ENCODE data around the gene FAM171A1.
"Not testable (repeated sequence)": the region's sequence is repeated elsewhere in the genome, so short reads cannot be mapped to it uniquely, and the experiment has no call there.

The FAM171A1 gene

DNA sequence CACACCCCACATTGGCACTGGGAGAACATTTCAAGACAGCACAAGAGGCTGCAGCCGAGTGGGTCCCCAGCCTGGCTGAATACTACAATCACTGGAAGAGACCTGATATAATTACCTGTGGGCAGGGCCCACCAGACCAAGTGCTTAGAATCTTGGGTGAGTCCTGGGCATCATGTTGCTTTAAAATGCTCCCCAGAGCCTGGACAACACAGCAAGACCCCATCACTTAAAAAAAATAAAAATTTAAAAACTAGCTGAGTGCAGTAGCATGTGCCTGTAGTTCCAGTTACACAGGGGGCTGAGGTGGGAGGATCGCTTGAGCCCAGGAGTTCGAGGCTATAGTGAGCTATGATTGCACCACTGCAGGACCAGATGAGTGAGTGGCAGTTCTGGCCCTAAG, 28.1 kb downstream of the FAM171A1 start:
- DNase-seq: no peak

DNA sequence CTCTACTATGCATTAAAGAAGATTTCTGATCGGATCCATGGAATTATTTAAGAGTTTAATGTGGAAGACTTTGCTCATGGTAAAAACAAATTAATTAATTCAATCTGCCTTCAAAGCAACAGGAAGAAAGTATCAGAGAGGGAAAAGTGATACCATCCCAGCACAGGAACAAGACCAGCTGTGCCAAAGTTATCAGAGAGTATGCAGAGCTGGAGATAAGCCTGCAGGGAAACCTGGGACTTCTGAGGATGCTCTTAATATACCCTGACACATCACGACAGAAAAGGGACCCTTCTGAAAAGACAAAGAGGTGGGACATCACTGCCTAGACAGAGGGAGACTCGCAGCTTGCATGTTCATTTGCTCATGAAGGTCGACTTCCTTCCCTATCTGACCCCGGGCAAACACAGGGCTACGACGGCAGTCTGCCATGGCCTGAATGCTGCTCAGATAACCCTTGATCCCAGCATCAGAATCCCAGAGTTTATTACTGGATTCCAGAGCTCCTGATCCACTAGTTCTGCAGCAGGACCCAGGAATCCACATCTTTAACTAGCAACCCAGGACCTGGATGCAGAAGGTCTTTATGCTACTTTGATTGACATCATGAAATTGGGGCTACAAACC, 29.5 kb downstream of the FAM171A1 start:
- no peak for DNase-seq

DNA sequence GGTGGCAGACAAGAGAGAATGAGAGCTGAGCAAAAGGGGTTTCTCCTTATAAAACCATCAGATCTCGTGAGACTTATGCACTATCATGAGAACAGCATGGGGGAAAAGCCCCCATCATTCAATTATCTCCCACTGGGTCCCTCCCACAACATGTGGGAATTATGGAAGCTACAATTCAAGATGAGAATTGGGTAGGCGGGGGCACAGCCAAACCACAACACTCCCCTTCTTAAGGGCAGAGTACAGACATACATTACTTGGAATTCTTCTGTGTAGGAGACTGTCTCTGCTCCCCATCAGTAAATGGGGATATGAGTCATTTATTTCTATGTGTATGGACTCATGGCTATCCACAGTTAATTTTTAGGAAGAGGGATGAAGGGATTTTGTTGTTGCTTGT, 31.2 kb downstream of the FAM171A1 start:
- no peak for DNase-seq

DNA sequence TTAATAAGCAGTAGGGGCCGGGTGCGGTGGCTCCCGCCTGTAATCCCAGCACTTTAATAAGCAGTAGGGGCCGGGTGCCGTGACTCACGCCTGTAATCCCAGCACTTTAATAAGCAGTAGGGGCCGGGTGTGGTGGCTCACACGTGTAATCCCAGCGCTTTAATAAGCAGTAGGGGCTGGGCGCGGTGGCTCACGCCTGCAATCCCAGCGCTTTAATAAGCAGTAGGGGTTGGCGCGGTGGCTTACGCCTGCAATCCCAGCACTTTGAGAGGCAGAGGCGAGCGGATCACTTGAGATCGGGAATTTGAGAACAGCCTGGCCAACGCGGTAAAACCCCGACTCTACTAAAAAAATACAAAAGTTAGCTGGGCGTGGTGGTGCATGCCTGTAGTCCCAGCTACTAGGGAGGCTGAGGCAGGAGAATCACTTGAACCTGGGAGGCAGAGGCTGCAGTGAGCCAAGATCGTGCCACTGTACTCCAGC, 33.6 kb downstream of the FAM171A1 start:
- DNase-seq: not testable (repeated sequence)

DNA sequence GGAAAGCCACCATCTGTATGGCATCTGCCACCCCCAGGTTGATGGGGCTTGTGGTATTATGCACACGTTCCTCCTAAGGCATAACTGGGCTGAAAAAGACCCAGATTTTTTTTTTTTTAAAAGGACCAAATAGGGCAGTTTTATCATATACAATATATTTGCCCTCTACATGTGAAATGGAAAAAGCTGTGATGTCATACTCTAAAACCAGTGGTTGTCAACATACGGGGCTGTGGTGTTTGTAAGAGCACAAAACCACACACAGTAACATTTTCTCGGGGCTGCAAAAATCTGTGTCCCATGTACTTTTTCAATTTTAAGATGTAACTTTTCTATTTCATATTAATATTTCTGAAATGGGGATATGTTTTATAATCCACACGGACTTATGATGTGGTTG, 34.9 kb downstream of the FAM171A1 start:
- DNase-seq: no peak

DNA sequence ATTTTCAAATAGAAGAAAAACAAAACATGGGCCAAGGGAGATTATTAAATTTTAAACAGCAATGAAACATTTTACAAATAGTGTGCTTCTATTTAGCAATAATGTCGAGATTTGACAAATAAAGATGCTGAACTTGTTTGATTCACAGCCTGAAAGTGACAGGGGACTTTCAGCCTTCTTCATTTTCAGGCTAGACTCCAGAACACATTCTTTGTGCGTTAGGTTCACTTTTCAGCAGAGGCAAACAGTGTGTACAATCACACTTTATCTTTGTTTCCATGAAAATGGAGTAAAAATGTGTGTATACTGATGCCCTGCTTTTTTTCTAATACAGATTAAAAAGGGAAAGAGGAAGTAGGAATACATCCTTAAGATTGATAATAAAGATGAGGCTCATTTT, 35.6 kb downstream of the FAM171A1 start:
- DNase-seq: no peak

DNA sequence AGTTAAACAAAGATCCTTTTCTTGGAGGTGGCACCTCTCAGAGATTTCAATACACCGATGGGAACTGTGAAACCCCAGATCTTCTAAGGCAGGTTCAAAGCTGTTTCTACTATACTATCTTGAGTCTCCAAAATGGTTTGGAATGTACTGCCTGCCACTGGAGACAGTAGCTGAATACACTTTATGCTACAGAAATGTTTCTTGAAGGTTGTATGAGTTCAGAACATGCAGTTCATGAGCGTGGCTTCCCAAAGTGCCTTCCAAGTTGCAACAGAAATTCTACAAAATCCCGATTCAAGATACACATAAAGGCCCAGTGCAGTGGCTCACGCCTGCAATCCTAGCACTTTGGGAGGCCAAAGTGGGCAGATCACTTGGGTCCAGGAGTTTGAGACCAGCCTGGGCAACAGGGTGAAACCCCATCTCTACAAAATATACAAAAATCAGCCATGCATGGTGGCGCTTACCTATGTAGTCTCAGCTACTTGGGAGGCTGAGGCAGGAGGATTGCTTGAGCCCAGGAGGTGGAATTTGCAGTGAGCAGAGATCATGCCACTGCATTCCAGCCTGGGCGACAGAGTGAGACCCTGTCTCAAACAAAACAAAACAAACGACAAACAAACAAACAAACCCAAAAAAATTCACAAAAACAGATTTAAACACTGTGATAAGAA, 36.3 kb downstream of the FAM171A1 start:
- no peak for DNase-seq

DNA sequence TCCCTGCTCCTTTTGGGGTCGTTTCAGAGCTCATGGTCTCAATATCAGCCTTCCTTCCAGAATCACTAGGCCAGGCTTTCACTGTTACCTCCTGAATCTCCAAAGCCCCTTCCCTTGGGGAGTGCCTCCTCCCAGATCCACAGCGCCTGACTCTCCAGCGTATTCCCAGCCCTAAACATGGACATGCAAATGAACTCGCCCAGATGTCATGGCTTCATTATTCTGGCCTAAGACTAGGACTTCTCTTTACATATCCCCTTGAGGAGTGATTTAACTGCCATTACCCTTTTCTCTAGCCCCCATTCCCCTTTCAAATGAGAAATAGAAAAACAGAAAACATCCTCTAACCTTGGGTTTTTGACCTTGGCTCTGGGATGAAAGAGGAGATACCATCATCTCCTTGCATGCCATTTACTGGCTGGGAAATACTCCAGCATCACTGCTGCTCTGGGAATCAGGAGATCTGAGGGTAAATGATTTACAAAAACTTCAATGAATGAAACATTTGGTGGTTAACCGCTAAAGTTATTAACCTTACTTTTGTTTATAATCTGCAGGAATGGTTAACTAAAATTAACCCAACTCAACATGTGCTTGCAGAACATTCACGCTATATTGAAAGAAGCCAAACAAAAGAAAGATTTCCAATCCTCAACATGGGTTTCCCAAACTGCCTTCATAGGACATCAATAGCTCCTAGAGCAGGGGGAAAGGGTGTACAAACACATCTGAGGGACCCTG, 37.0 kb downstream of the FAM171A1 start:
- no peak for DNase-seq

DNA sequence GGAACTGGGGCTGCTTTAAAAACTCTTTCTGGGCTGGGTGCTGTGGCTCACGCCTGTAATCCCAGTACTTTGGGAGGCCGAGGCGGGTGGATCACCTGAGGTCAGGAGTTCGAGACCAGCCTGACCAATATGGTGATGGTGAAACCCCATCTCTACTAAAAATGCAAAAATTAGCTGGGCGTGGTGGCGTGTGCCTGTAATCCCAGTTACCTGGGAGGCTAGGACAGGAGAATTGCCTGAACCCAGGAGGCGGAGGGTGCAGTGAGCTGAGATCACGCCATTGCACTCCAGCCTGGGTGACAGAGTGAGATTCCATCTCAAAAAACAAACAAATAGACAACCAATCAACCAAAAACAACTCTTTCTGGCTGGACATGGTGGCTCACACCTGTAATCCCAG, 37.9 kb downstream of the FAM171A1 start:
- not testable (repeated sequence) for DNase-seq

DNA sequence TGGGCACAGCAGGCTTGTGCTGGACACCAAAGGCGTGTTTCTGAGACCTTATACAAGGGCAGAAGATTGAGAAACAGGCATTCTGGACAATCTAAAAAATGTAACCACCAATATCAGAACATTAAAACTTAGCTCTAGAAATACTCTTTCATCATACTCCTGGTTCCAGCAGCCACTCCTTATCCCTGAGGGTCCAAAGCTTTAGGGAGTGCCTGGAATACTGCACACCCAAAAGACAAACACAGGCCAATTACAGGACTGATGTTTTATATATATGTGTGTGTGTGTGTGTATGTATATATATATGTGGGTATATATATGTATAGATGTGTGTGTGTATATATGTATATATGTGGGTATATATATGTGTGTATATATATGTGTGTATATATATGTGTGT, 39.6 kb downstream of the FAM171A1 start:
- no peak for DNase-seq

DNA sequence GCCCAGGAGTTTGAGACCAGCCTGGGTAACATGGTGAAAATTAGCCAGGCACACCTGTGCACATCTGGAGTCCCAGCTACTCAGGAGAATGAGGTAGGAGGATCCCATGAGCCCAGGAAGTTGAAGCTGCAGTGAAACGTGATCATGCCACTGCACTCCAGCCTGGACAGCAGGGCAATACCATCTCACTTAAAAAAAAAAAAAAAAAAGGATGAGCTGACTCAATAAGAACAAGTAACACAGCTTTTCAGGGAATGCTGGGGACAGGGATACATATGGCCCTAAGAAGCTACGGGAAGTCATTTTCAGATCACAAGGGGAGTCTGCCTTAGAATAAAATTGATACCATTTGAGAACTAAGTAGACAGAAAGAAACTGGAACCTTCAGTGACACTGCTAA, 41.7 kb downstream of the FAM171A1 start:
- DNase-seq: no peak

DNA sequence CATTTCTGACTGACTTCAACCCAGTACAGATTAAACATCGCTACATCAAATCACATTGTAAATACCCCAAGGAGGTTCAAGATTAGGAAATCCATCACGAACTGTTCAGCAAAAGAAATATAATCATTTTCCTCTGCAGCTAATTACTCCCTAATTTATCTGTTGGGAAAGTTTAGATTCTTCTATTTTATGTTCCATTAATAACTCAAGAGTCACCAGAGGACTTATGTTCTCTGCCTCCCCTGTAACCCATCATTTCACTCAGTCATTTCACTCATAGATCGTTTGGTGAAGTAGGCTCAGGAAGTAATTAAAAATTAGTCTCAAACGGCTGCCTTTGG, 45.2 kb downstream of the FAM171A1 start:
- DNase-seq: no peak

DNA sequence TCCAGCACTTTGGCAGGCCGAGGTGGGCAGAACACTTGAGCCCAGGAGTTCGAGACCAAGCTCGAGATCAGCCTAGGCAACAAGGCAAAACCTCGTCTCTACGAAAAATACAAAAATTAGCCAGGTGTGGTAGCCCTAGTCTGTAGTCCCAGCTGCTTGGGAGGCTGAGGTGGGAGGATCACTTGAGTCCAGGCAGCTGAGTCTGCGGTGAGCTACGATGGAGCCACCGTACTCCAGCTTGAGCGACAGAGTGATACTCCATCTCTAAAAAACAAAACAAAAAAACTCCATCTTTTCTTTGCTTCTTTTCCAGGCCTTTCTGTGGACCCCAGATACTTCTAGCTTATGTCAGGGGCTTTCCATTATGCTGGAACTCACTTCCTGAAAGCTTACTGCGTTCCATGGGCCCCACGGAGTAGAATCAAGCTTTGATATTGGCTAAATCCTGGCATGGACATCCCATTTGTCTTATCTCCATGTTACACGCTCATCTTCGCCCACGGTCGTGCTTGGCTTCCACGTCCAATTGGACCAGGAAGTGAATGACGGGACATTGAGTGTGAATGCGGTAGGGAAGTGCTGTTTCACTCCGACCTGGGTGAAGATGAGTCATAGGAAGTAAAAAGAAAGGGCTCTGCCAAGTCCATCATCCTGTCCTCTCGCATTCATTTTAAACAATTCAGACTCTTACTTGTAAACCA, 45.7 kb downstream of the FAM171A1 start:
- DNase-seq: no peak

DNA sequence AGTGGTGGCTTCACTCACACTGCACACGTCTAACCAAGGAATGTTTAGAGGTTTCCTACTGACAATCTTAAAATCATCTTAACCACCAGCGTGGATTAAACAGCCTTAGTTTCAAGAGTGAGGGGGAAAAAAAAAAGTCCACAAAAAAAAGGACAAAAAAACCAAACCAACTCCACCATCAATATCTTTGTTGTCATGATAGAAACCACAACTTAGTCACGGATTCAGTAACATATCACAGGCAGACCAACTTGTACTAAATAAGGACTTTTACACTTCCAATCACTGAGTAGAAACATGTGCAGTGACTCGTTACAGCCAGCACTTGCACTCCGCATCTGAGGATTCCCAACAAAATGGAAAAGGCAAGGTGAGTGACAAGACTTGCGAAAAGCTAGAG, 46.5 kb downstream of the FAM171A1 start:
- DNase-seq: no peak

DNA sequence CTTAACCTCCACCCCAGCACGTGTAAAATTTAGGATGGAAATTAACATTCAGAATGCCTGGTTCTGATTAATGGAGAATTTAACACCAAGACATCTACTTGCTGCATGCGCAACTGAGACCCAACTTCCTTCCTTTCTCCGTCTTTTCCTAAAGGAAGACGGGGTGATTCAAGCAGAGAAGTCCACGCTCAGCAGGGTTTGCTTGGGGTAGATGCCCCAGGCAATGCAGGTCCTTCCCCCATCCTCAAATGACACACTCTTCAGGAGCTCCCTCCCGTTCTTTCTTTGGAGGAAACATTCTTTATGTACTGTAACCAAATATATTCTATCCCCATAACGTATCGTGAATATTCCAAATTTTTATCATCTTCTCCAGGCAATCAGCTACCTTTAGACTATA, 47.0 kb downstream of the FAM171A1 start:
- no peak for DNase-seq

DNA sequence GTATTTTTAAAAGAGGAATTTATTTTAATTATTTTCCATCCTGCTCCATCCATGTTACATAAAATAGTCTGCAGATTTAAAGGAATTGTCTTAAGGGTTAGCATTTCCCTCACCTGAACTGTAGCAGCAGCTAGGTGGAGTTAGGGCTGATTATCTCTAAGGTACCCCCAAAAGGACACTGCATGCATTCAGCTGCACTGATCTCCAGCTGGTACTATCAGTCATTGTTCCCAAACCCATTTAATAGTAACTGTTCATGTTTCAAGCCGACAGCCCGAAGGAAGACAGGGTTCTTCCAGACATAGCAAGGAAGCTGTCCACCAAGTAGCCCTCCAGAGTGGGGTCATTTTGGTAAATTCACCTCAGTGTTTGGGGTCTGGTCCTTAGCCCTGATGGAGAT, 48.7 kb downstream of the FAM171A1 start:
- no peak for DNase-seq

DNA sequence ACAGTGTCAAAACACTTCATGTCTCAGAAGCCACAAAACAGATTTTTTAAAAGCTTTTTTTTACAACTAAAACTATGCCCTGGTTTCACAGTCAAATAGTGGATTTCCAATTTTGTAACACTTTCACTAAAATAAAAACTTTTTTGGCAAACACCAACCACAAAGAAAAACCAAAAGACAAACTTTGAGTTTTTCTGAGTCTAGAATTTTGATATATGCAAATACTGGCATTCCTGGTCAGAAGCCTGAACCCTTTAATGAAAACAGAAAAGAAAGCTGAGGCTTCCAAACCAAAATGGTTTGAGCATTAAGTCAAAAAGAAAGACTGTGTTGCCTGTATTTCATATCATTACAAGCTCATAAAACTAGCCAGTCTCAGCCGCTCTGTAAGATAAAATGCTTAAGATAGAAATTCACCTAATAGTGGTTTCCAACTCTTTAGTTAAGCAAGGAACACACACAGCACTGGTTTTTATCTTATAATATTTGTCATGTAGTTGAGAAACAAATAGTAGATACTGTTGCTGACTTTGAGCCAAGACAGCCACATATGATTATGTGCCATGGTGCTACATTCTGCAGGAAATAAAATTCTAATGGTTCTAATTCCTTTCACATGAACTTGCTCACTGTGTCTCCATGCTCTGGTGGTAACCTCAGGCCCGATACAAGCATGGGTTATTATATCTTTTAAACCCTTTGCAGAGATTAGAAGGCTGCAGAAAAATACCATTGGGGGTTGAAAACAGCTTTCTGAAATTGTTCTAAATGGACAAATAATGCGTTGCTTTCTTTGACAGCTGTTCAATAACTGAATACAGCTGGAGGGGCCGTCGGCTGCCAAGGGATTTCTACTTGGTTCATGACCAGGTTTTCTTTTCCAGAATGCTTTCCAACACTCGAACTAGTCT, 49.4 kb downstream of the FAM171A1 start:
- DNase-seq: no peak

DNA sequence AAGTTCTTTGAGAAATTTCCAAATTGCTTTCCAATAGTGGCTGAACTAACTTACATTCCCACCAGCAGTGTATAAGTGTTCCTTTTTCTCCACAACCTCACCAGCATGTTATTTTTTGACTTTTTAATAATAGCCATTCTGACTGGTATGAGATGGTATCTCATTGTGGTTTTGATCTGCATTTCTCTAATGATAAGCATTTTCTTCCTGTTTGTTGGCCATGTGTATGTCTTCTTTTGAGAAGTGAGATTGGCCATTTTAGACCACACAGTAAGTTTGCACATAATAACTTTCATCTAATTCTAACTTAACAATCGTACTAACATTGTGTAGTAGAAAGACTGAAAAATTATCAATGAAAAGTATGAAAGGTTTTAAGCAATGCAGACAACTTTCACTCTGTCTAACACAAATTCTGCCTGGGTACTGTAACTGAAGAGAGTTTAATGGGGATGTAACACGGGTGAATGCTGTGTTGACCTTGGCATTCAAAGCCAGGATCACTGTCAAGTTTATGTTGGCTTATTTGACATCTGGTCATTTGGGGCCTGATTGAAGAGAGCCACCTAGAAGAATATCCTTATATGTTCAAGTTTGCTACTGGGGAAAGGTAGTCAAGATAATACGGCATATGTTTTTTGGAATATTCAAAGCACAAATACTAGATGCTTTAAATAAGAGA, 50.4 kb downstream of the FAM171A1 start:
- no peak for DNase-seq

DNA sequence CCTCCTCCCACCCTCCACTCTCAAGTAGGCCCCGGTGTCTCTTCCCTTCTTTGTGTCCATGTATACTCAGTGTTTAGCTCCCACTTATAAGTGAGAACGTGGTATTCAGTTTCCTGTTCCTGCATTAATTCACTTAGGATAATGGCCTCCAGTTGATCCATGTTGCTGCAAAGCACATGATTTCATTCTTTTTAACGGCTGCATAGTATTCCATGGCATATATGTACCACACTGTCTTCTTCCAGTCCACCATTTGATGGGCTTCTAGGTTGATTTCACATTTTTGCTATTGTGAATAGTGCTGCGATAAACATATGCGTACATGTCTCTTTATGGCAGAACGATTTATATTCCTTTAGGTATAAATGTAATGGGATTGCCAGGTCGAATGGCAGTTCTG, 51.0 kb downstream of the FAM171A1 start:
- DNase-seq: no peak

DNA sequence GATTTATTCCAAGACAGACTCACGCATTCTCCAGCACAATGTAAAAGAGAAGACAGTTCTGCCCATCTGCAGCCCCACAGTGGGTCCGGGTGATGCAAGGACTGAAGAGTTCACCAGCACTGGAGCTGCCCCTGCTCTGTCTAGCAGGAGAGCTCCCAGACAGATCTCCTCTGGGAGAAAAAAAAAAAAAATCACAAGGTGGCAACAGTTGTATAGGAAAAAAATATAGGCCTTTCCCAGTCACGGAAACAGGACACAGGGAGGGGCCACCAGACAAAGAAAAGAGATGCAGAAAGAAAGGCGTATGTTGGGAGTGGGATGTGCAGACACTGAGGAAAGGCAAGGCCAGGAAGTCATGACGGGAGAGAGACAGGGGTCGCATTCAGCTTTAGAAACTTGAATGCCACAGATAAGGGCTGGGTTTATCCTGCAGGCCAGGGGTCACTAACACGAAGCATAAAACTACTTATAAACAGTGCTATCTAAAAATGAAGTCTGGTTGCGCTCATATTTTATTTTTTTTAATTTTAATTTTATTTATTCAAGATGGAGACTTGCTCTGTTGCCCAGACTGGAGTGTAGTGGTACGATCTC, 54.1 kb downstream of the FAM171A1 start:
- no peak for DNase-seq

DNA sequence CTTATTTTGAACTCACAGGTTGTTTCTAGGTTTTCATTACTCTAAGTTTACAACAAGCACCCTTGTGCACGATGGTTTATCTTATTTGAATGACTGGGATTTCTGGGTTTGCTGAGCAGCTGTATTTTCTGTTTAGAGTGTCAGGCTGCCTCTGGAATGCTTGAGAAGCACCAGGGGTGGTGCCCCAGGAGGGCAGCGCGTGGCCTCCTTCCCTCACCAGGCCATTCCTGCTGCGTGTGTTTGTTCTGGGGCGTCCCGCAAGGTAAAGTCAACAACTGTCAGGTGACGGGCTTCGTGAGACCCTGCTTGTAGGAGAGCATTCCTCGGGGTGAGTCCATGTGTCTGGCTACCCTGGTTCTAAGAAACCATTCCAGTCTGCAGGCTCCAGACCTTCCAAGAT, 54.9 kb downstream of the FAM171A1 start:
- no peak for DNase-seq

DNA sequence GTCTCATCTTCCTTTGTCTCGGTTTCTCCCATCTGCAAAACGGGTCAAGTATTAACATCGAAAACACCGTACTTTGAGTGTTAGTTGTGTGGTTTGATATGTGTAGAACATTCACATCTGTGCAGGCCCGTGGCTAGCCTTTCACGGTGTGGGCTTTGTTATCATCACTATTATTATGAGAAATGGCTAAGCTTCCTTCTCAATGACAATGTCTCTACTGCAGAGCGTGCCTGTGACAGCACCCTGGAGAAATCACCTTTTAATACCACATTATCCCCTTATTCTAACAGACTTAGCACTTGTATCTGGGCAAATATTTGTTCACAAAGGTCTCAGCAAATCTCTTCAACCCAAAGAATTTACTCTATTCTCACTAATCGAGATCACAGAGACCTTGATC, 55.8 kb downstream of the FAM171A1 start:
- no peak for DNase-seq

Measured in DMS79 (cell line).